HepG2 (cell line): ENCODE results near the gene HTRA3. TPM values are rescaled to one million over a fixed set of nuclear protein-coding genes. Genes with fewer than 3 reads are reported as not detected.
A peak's percentile ranks its signal among the peaks of the same experiment; 100 is the strongest.

Experiments
- ATAC-seq: fragments of 200-7000 bp; cut with Tn5 transposase; 3 replicates; pipeline ENCODE4 v1.9.1; 2020; ENCODE audit warnings: mild to moderate bottlenecking, moderate library complexity
- BruUV-seq: library from RNA; stranded (reverse); fragments of 400-500 nt; replicated peaks from 2 replicates; lab custom pipeline; 2021; lab: Mats Ljungman, UMichigan
- CTCF ChIA-PET: fragments of 300-600 bp; formaldehyde crosslinking; extraction: SDS; loops from one replicate; lab custom pipeline; 2021; ENCODE audit warnings: low total read pairs, inconsistent platforms, low intra/inter-chr PET ratio; lab: Yijun Ruan, JAX
- POLR2A ChIA-PET: fragments of 350-600 bp; sonication (Branson Sonifier 250); formaldehyde crosslinking; loops from one replicate; lab custom pipeline; 2020; ENCODE audit warnings: antibody characterized with exemption, inconsistent platforms; lab: Yijun Ruan, JAX
- DNase-seq: peaks from one replicate; pipeline ENCODE4 v3.0.0-alpha.2; 2015; ENCODE audit warnings: low spot score
- FAIRE-seq: peaks from 3 replicates; lab custom pipeline; 2011; peaks lifted over from hg19 to GRCh38; lab: Jason Lieb, UNC
- H2AFZ ChIP-seq: one replicate; pipeline ENCODE4 v1.6.1; 2011; ENCODE audit warnings: low read length, inconsistent platforms
- H3K27ac ChIP-seq: fragments of 300-600 bp; 3 replicates; pipeline ENCODE4 v1.8.0; 2011; ENCODE audit warnings: mixed run types, mild to moderate bottlenecking, mixed read lengths, low read length, inconsistent platforms; ENCODE audit not compliant: insufficient read depth; ENCODE audit errors: extremely low read length
- H3K27me3 ChIP-seq, 2 experiments: fragments of 200-600 bp in 1 of 2; 2 replicates in 1 of 2; 3 replicates in 1 of 2; pipeline versions ENCODE4 v1.6.0 to v1.8.0; 2011; ENCODE audit warnings: low read length in 2 of 2, mild to moderate bottlenecking in 2 of 2, moderate library complexity in 2 of 2, inconsistent platforms in 1 of 2; ENCODE audit not compliant: insufficient read depth in 2 of 2, control insufficient read depth in 1 of 2
- H3K36me3 ChIP-seq, 2 experiments: fragments of 200-600 bp in 1 of 2; replicated peaks in 1 of 2; 2 replicates in 1 of 2; 3 replicates in 1 of 2; pipeline versions ENCODE4 v1.5.1 to v1.8.0; 2011; ENCODE audit warnings: low read length in 2 of 2, inconsistent platforms in 1 of 2; ENCODE audit not compliant: insufficient read depth in 2 of 2, control insufficient read depth in 1 of 2
- H3K4me1 ChIP-seq: 2 replicates; pipeline ENCODE4 v1.5.1; 2012; ENCODE audit warnings: low read length, inconsistent platforms; ENCODE audit not compliant: insufficient read depth
- H3K4me2 ChIP-seq: 2 replicates; pipeline ENCODE4 v1.6.0; 2011; ENCODE audit warnings: low read depth, low read length, inconsistent platforms
- H3K4me3 ChIP-seq, 3 experiments: fragments of 200-600 bp in 1 of 3; sonication (generic), shearing (Covaris generic) in 1 of 3; replicated peaks in 1 of 3; 2 replicates each; pipeline ENCODE4 v1.5.1; 2011 to 2016; ENCODE audit warnings: low read length in 3 of 3, inconsistent platforms in 2 of 3, low read depth in 2 of 3, mild to moderate bottlenecking in 2 of 3, control low read depth in 1 of 3, mixed read lengths in 1 of 3; ENCODE audit not compliant: insufficient read depth in 1 of 3
- H3K79me2 ChIP-seq: one replicate; pipeline ENCODE4 v1.6.1; 2011; ENCODE audit warnings: low read length, inconsistent platforms; ENCODE audit not compliant: insufficient read depth
- H3K9ac ChIP-seq: 2 replicates; pipeline ENCODE4 v1.6.0; 2011; ENCODE audit warnings: mild to moderate bottlenecking, low read depth, low read length, inconsistent platforms; ENCODE audit not compliant: insufficient read depth
- H3K9me3 ChIP-seq: 2 replicates; pipeline ENCODE4 v1.5.1; 2012; ENCODE audit warnings: mild to moderate bottlenecking, low read length
- H4K20me1 ChIP-seq: 2 replicates; pipeline ENCODE4 v1.6.0; 2011; ENCODE audit warnings: inconsistent platforms, mild to moderate bottlenecking, low read length, moderate library complexity; ENCODE audit not compliant: insufficient read depth
- DMAP1 ChIP-seq: IDR thresholded peaks from 2 replicates; pipeline ENCODE4 v1.6.1; 2016
- GTF3A ChIP-seq: sonication (generic); formaldehyde crosslinking; conservative IDR thresholded peaks from 2 replicates; pipeline ENCODE4 v1.4.0; 2020; ENCODE audit warnings: mild to moderate bottlenecking, missing genetic modification reagents
- HOXA5 ChIP-seq: sonication (generic); formaldehyde crosslinking; IDR thresholded peaks from 2 replicates; pipeline ENCODE4 v1.4.0; 2020; ENCODE audit warnings: missing genetic modification reagents
- MEIS1 ChIP-seq: sonication (generic); formaldehyde crosslinking; IDR thresholded peaks from 2 replicates; pipeline ENCODE4 v1.9.0; 2021; ENCODE audit warnings: mild to moderate bottlenecking, missing genetic modification reagents, moderate library complexity, borderline replicate concordance
- NBN ChIP-seq: fragments of 450-650 bp; conservative IDR thresholded peaks from 2 replicates; pipeline ENCODE4 v1.6.1; 2017
- PAX8 ChIP-seq: sonication (generic); formaldehyde crosslinking; IDR thresholded peaks from 2 replicates; pipeline ENCODE4 v1.8.0; 2022; ENCODE audit warnings: mild to moderate bottlenecking, missing genetic modification reagents, borderline replicate concordance
- ZFP1 ChIP-seq: IDR thresholded peaks from 2 replicates; pipeline ENCODE4 v1.6.1; 2016
- ZNF674 ChIP-seq: sonication (generic); formaldehyde crosslinking; IDR thresholded peaks from 2 replicates; pipeline ENCODE4 v1.5.0; 2020; ENCODE audit warnings: low read depth, mild to moderate bottlenecking, missing genetic modification reagents
- WGBS: methylation state at CpG from one replicate; pipeline ENCODE4 v1.1.6; 2017; ENCODE audit warnings: low lambda C conversion rate; 5-methylcytosine and 5-hydroxymethylcytosine counted together
- in situ Hi-C: cut with HindIII; loops from 2 replicates; pipeline ENCODE4 v1.10.0; 2017; ENCODE audit warnings: low pct_unique_long_range_greater_than_20kb; ENCODE audit not compliant: extremely low pct_ligation_motif_present
- intact Hi-C: fragments of 100-400 bp; cut with micrococcal nuclease; formaldehyde crosslinking; loops from one replicate; pipeline ENCODE4 v1.10.0; 2022; ENCODE audit not compliant: unreplicated experiment
- polyA plus RNA-seq, 8 experiments: library from polyadenylated mRNA; depleted of rRNA in 3 of 8; stranded (reverse) in 7 of 8; unstranded in 1 of 8; fragments of >200 nt; fragmentation: Illumina TruSeq in 4 of 8; extraction: Trizol in 4 of 8; gene quantifications; 2 replicates each; pipeline versions ENCODE4 v1.2.1 to v1.2.3, GENCODE V29; 2011 to 2016; ENCODE audit warnings: low read depth in 4 of 8, missing spikeins in 1 of 8, mixed read lengths in 1 of 8; ENCODE audit not compliant: insufficient read depth in 1 of 8
- total RNA-seq, 5 experiments: library from RNA; depleted of rRNA; stranded (reverse); fragments of >200 nt; fragmentation: Illumina TruSeq; extraction: Trizol; gene quantifications; 2 replicates each; pipeline ENCODE4 v1.2.3, GENCODE V29; 2016; ENCODE audit warnings: low read depth in 1 of 5
- TF ChIP-seq, protein P1 (sequence below): sonication (generic); formaldehyde crosslinking; IDR thresholded peaks from 2 replicates; pipeline ENCODE4 v1.4.0; 2020; ENCODE audit warnings: mild to moderate bottlenecking, missing genetic modification reagents, borderline replicate concordance

Gene HTRA3
- total and polyA plus RNA-seq, 2 of the 13 experiments (the other 11 are each of a cell fraction or from before 2014, with no cell fraction given): 0.17 TPM; not detected in 1

DNA sequence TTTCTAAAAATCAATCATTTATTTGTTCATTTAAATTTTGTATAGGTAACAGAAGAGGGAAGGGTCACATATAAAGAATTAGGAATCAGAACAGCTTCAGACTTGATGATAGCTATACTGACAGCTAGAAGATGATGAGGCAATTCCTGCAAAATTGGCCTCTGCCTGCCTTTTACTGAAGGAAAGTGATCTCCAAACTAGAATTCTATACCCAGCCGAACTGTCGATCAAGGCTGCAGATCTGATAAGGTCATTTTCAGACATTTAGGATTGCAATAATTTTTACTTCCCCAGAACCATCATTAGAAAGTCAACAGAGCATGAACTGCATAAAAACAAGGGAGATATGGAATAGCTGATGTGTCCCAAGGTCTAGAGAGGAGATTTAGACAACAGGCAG is 66.3 kb downstream of the HTRA3 start:
- Histone ChIP-seq H2AFZ (no peak overlapping the region), H3K4me1 (peaks cover 23% of the 10 kb centered on the region), H3K9me3 (peaks cover 5% of the 10 kb centered on the region; the same call in 1 of the 2 replicates), H3K9ac (no peak overlapping the region), H3K27me3 (peaks cover 0 to 17% of the 10 kb centered on the region in 2 experiments; a peak in 3 of 5 replicates), H3K79me2 (no peaks in the 10 kb centered on the region), H3K4me2 (no peak overlapping the region), H4K20me1 (no peaks in the 10 kb centered on the region), H3K36me3 (no peaks in the 10 kb centered on the region), H3K27ac (no peak overlapping the region), H3K4me3 (no peak overlapping the region)
- FAIRE-seq (no peak), ATAC-seq (no peak), DNase-seq (no peak)
- ChIA-PET CTCF (no interaction called here), POLR2A (no interaction called here)
- WGBS: 78% methylated on average over 2 of the region's 2 CpGs
- no TSS peak for BruUV-seq
- intact Hi-C loops (no loop called here), in situ Hi-C loops (no loop called here)
- TF ChIP-seq NBN (no peak), DMAP1 (CRISPR knock-in tag) (no peak), ZNF674 (CRISPR knock-in tag) (no peak), MEIS1 (CRISPR knock-in tag) (no peak), GTF3A (CRISPR knock-in tag) (no peak), PAX8 (no peak), HOXA5 (CRISPR knock-in tag) (no peak), ZFP1 (peak; percentile 83; the same call in 1 of the 2 replicates)
- TF ChIP-seq, protein P1, sequence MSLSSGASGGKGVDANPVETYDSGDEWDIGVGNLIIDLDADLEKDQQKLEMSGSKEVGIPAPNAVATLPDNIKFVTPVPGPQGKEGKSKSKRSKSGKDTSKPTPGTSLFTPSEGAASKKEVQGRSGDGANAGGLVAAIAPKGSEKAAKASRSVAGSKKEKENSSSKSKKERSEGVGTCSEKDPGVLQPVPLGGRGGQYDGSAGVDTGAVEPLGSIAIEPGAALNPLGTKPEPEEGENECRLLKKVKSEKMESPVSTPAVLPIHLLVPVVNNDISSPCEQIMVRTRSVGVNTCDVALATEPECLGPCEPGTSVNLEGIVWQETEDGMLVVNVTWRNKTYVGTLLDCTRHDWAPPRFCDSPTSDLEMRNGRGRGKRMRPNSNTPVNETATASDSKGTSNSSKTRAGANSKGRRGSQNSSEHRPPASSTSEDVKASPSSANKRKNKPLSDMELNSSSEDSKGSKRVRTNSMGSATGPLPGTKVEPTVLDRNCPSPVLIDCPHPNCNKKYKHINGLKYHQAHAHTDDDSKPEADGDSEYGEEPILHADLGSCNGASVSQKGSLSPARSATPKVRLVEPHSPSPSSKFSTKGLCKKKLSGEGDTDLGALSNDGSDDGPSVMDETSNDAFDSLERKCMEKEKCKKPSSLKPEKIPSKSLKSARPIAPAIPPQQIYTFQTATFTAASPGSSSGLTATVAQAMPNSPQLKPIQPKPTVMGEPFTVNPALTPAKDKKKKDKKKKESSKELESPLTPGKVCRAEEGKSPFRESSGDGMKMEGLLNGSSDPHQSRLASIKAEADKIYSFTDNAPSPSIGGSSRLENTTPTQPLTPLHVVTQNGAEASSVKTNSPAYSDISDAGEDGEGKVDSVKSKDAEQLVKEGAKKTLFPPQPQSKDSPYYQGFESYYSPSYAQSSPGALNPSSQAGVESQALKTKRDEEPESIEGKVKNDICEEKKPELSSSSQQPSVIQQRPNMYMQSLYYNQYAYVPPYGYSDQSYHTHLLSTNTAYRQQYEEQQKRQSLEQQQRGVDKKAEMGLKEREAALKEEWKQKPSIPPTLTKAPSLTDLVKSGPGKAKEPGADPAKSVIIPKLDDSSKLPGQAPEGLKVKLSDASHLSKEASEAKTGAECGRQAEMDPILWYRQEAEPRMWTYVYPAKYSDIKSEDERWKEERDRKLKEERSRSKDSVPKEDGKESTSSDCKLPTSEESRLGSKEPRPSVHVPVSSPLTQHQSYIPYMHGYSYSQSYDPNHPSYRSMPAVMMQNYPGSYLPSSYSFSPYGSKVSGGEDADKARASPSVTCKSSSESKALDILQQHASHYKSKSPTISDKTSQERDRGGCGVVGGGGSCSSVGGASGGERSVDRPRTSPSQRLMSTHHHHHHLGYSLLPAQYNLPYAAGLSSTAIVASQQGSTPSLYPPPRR (CRISPR knock-in tag): no peak
